Measurements from ENCODE around the gene PAQR4.

The PAQR4 gene

GRCh38 chr16:3009568-3010390 is 40.6 kb downstream of the PAQR4 start:
- TF ChIP-seq GATA2 (IDR thresholded peaks at IDR 0.05; ENCODE audit: low read depth, low read length): no peak

- TF ChIP-seq GATA3 (IDR thresholded peaks at IDR 0.05; ENCODE audit: low read depth, low read length) (no peak), GATA2 (IDR thresholded peaks at IDR 0.05; ENCODE audit: low read depth, low read length) (no peak)
Observed at GRCh38 chr16:3010510-3010909, 41.4 kb downstream of the PAQR4 start.

DNA sequence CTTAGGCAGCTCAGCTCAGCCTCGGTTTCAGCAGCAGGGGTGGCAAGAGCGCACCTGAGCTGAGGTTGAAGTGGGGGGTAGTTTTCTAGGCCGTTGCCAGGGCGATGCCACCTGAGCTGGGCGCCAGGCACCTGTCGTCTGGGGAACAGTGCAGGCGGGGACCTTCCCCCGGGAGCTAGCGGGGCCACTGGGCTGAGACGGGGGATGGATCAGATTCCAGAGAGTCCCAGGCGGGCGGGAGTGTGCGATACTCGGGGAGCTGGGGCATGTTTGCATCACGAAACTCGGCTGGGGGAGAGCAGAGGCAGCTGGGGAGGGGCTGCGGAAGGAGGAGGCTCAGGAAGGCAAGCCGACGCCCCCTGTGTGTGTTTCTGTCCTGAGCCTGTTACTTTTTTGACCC is 43.1 kb downstream of the PAQR4 start:
- TF ChIP-seq GATA3 (IDR thresholded peaks at IDR 0.05; ENCODE audit: low read depth, low read length) (no peak), GATA2 (IDR thresholded peaks at IDR 0.05; ENCODE audit: low read depth, low read length) (no peak)

GRCh38 chr16:3012828-3013420 is 43.8 kb downstream of the PAQR4 start, which contains the start of gene CLDN9:
Gene CLDN9, plus strand, starts transcription at chr16:3012923. Its CDS starts 440 bp downstream, at chr16:3013363.
- no peak for TF ChIP-seq GATA3 (IDR thresholded peaks at IDR 0.05; ENCODE audit: low read depth, low read length)
- no peak for TF ChIP-seq GATA2 (IDR thresholded peaks at IDR 0.05; ENCODE audit: low read depth, low read length)

DNA sequence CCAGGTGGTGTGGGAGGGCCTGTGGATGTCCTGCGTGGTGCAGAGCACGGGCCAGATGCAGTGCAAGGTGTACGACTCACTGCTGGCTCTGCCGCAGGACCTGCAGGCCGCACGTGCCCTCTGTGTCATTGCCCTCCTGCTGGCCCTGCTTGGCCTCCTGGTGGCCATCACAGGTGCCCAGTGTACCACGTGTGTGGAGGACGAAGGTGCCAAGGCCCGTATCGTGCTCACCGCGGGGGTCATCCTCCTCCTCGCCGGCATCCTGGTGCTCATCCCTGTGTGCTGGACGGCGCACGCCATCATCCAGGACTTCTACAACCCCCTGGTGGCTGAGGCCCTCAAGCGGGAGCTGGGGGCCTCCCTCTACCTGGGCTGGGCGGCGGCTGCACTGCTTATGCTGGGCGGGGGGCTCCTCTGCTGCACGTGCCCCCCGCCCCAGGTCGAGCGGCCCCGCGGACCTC is 44.4 kb downstream of the PAQR4 start:
- TF ChIP-seq GATA2 (IDR thresholded peaks at IDR 0.05; ENCODE audit: low read depth, low read length) (no peak), GATA3 (IDR thresholded peaks at IDR 0.05; ENCODE audit: low read depth, low read length) (no peak)

DNA sequence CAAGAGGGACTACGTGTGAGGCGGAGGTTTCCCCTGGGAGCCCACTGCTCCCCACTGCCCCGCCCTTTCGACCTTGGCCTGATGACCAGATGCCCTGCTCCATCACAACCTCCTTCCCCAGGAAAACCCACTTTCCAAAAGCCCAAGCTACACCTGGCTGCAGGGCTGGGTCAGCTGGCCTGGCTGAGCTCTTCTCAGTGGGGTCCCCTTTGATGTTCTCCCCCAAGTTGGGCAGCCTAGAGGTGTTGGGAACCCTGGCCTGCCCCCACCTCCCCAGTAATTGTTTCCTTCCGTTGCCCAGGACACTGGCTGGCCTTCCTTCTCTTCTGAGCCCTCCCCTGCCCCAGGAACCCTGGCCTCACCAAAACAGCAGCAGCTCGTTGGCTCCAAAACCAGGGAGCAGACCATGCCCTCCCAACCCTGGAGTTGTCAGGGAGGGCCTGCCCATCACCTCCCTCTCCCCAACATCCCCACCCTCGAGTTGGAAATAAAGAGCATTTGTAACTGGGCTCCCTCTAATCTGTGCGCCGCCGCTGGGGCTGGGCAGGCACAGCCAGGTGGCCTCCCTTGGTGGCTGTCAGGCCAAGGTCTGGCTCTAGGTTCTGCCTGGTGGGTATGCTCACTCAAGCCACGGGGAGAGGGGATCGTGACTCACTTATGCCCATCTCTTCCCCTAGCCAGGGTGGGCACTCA is 45.0 kb downstream of the PAQR4 start:
- TF ChIP-seq GATA3 (IDR thresholded peaks at IDR 0.05; ENCODE audit: low read depth, low read length) (no peak), GATA2 (IDR thresholded peaks at IDR 0.05; ENCODE audit: low read depth, low read length) (no peak)

- TF ChIP-seq GATA2 (IDR thresholded peaks at IDR 0.05; ENCODE audit: low read depth, low read length) (no peak), GATA3 (IDR thresholded peaks at IDR 0.05; ENCODE audit: low read depth, low read length) (no peak)
Observed at GRCh38 chr16:3014971-3015370, 45.8 kb downstream of the PAQR4 start.

- TF ChIP-seq GATA3 (IDR thresholded peaks at IDR 0.05; ENCODE audit: low read depth, low read length): no peak
- TF ChIP-seq GATA2 (IDR thresholded peaks at IDR 0.05; ENCODE audit: low read depth, low read length): no peak
Observed at GRCh38 chr16:3015865-3016521, 46.8 kb downstream of the PAQR4 start.

- no peak for TF ChIP-seq GATA2 (IDR thresholded peaks at IDR 0.05; ENCODE audit: low read depth, low read length)
- no peak for TF ChIP-seq GATA3 (IDR thresholded peaks at IDR 0.05; ENCODE audit: low read depth, low read length)
Observed at GRCh38 chr16:3017344-3017743, 48.2 kb downstream of the PAQR4 start.

DNA sequence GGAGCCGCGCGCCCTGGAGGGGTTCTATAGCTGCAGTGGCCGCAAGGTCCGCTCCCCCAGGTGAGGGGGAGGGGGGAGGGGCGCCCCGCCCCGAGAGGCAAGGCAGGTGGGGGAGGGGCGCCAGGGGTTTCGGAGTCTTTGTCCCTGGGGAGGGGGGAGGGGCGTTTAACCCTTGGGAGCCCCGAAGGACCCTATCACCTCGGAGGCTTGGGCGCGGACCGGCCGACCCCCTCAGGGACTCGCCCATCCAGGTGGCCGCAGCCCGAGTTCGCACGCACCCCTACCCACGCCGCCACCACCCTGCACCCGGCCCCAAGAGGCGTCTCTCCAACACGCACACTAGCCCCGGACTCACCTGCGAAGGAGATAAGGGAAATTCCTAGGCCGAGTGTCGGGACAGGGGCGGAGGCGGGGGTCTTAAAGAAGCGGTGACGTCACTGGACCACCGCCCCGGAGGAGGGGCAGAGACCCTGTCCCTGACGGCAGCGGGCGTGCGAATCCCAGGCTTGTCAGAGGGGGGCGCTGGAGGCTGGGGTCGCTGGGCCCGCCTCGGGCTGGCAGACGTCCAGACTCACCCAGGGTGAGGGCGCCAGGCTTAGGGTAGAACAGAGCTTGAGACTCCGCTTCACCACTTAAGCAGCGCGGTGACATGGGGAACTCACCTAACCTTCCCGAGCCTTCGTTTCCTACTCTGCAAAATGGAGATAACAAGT is 48.8 kb downstream of the PAQR4 start, which contains the start of gene CLDN6:
Gene CLDN6 (minus strand): TSS at position 390 of the 713 bp plus-strand sequence. CDS start 2,162 bp downstream, outside the sequence.
- no peak for TF ChIP-seq GATA3 (IDR thresholded peaks at IDR 0.05; ENCODE audit: low read depth, low read length)
- no peak for TF ChIP-seq GATA2 (IDR thresholded peaks at IDR 0.05; ENCODE audit: low read depth, low read length)

- no peak for TF ChIP-seq GATA3 (IDR thresholded peaks at IDR 0.05; ENCODE audit: low read depth, low read length)
- TF ChIP-seq GATA2 (IDR thresholded peaks at IDR 0.05; ENCODE audit: low read depth, low read length): no peak
Observed at GRCh38 chr16:3019594-3020246, 50.6 kb downstream of the PAQR4 start.

GRCh38 chr16:3020247-3020603 is 51.1 kb downstream of the PAQR4 start, which contains the start of gene TNFRSF12A:
Gene TNFRSF12A, plus strand, starts transcription at chr16:3020368. Its CDS starts 30 bp downstream, at chr16:3020398.
- no peak for TF ChIP-seq GATA3 (IDR thresholded peaks at IDR 0.05; ENCODE audit: low read depth, low read length)
- TF ChIP-seq GATA2 (IDR thresholded peaks at IDR 0.05; ENCODE audit: low read depth, low read length): no peak
